Measurements from ENCODE around the gene EPS15. TPM values are rescaled to one million over a fixed set of nuclear protein-coding genes. Genes with fewer than 3 reads are reported as not detected.

EPS15 gene
- total RNA-seq, 2 donors from 2014 or later, result 40.3 to 55.8 TPM

DNA sequence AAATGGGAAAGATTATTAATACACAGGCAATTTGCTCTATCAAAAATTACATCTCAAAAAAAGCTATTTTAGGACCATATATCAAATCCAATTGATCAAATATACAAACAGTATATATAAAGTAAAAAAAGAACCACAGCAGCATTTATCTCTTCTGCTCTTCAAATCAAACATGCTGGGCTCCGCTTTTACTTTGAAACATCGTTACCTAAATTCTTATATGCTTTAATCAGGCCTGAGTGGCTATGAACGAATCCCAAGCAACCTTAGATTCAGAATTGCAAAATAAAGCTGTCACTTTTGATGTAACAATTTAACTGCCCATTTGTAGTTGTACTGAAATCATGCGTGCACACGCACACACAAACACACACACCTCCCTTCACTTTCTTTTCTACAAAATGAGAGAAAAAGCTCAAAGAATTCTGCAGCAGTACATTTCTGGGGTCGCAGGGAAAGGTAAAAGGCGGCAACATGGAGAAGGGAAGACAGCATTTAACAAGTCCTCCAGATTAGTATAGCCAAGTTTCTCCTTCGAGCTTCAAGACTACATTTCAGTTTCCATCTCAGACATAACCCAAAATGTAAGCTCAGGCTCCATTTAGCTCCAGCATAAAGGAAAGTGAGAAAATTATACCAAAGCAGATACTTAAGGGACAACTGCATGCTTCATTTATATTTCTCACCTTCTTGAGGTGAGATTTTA is 96.5 kb downstream of the EPS15 start:
- Histone ChIP-seq H3K27me3 (no peaks in the 10 kb centered on the region), H3K9me3 (no peaks in the 10 kb centered on the region), H3K9ac (ENCODE audit: low read depth in 2 of 2, low read length in 2 of 2) (no peak overlapping the region), H3K36me3 (no peaks in the 10 kb centered on the region), H3K4me3 (no peak overlapping the region), H3K27ac (no peak overlapping the region), H3K4me1 (no peaks in the 10 kb centered on the region)
- DNase-seq, result no peak
- no peak for TF ChIP-seq CTCF (IDR thresholded peaks at IDR 0.05)
- intact Hi-C loops (cut with DNase I), result no loop called here

- DNase-seq, result no peak
- H3K27ac ChIP-seq, result no peak overlapping the region
- no peak for TF ChIP-seq CTCF (IDR thresholded peaks at IDR 0.05)
- no peak overlapping the region for H3K4me3 ChIP-seq
- intact Hi-C loops (cut with DNase I), result no loop called here
- H3K27me3 ChIP-seq, result no peaks in the 10 kb centered on the region
- H3K4me1 ChIP-seq, result no peaks in the 10 kb centered on the region
- H3K36me3 ChIP-seq, result no peaks in the 10 kb centered on the region
- no peaks in the 10 kb centered on the region for H3K9me3 ChIP-seq
- H3K9ac ChIP-seq (ENCODE audit: low read depth in 2 of 2, low read length in 2 of 2), result no peak overlapping the region
Measured at GRCh38 chr1:51421964-51422363, 97.1 kb downstream of the EPS15 start.

DNA sequence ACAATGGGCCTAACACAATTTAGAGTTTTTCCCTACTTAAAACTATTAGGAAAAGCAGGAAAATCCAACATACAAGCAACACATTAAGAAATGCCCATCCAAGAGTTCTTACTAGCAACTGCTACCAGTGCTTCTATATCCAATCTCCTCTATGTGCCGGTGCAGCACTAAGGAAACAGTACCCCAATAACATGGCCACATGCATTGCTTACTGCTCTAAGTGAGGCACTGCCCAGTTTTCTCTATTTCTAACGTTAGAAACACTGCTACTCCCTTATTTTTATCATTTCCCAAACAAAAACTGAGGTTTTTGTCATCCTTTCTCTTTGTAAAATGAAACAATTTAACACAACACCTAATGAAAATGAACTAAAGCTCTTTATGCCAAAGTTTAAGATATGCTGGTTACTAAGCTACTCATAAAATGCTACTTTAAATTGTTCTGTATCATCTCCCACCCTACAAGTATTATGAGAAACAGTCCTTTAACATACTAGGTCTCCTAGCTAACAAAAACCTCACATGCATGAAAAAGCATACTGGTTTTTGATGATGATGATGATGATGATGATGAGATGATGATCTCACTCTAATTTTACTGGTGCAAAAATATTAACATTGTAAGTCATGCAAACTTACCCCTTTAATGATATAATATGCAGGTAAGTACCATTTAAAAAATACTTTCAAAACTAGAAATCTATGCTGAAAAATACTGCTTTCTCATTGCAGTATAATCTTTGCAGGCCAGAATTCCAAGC is 98.0 kb downstream of the EPS15 start:
- TF ChIP-seq CTCF (IDR thresholded peaks at IDR 0.05), result no peak
- DNase-seq, result no peak
- intact Hi-C loops (cut with DNase I), result no loop called here
- Histone ChIP-seq H3K36me3 (no peaks in the 10 kb centered on the region), H3K4me3 (no peak overlapping the region), H3K4me1 (no peaks in the 10 kb centered on the region), H3K9ac (ENCODE audit: low read depth in 2 of 2, low read length in 2 of 2) (no peak overlapping the region), H3K9me3 (no peaks in the 10 kb centered on the region), H3K27me3 (no peaks in the 10 kb centered on the region), H3K27ac (no peak overlapping the region)

DNA sequence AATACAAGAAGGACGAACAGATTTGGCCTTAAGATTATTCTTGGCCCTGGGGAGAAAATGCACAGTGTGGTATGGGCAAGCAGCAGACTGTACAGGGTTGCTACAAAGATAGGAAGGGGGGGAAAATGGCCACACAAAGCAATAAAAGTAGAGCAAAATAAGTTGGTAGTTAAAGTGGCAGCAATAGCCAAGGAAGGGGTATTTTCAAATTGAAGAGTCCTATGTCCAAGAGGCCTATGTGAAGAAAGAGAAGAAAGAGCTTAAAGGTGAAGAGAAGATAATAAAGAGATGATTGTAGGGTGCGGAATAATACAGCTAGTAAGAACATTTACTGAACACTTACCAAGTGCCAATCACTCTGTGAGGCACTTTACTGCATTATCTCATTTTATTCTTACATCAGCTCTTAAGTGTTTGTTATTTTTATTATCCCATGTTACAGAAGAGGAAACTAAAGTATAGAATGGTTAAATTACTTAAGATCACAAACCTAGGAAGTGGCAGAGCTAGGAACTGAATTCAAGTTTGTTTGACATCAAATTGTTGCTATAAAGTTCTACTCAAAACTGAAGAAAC is 100.6 kb downstream of the EPS15 start:
- H3K27me3 ChIP-seq, result no peaks in the 10 kb centered on the region
- no peak overlapping the region for H3K27ac ChIP-seq
- no peak for TF ChIP-seq CTCF (IDR thresholded peaks at IDR 0.05)
- H3K4me3 ChIP-seq, result no peak overlapping the region
- DNase-seq, result no peak
- intact Hi-C loops (cut with DNase I), result no loop called here
- H3K9ac ChIP-seq (ENCODE audit: low read depth in 2 of 2, low read length in 2 of 2), result no peak overlapping the region
- no peaks in the 10 kb centered on the region for H3K9me3 ChIP-seq
- no peaks in the 10 kb centered on the region for H3K36me3 ChIP-seq
- H3K4me1 ChIP-seq, result no peaks in the 10 kb centered on the region

DNA sequence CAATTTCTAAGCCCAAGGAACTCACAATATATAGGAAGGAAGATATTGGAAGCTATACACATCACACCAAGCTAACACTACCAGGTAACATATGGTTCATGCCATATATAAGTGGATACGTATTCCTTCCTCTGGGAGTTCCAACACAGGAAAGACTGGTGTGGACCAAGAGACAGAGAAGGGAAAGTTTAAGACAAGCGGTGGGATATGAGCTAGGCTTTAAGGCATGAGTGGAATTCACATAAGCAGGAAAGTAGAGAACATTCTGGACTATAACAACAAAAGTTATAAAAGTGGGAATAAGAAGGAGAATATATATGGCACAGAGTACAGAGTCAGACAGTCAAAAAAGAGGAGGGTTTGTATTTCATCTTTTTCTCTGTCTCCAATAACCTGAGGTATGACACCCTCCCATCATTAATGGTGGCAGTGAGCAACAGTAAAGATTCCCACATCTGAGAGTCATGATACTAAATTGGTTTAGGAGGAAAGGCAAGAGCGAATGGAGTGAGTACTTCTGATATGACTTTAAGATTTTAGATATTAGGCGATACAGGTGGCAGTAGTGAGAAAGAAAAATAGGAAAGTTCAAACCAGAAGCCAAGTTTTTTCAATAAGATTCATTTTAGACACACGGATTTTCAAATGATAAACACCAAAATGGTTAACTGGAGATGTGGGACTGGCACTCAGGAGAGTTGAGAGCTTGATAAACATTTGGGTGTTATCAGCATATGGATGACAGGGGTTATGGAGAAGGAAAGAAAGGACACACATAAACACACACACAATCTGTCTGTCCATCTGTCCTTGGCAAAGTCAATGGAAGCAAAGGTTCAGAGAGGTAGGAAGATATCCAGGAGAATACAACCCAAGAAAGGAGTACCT is 101.3 kb downstream of the EPS15 start:
- TF ChIP-seq CTCF (IDR thresholded peaks at IDR 0.05), result no peak
- H3K4me3 ChIP-seq, result no peak overlapping the region
- H3K9ac ChIP-seq (ENCODE audit: low read depth in 2 of 2, low read length in 2 of 2), result no peak overlapping the region
- H3K9me3 ChIP-seq, result no peaks in the 10 kb centered on the region
- no peak overlapping the region for H3K27ac ChIP-seq
- H3K4me1 ChIP-seq, result no peaks in the 10 kb centered on the region
- intact Hi-C loops (cut with DNase I), result no loop called here
- no peak for DNase-seq
- H3K27me3 ChIP-seq, result no peaks in the 10 kb centered on the region
- H3K36me3 ChIP-seq, result no peaks in the 10 kb centered on the region
